ENCODE measurements around the gene LHPP. TPM values are rescaled to one million over a fixed set of nuclear protein-coding genes. Genes with fewer than 3 reads are reported as not detected.

Gene LHPP
- total RNA-seq, 4 donors from 2014 or later: 20.3 to 116 (median 22.4) TPM

DNA sequence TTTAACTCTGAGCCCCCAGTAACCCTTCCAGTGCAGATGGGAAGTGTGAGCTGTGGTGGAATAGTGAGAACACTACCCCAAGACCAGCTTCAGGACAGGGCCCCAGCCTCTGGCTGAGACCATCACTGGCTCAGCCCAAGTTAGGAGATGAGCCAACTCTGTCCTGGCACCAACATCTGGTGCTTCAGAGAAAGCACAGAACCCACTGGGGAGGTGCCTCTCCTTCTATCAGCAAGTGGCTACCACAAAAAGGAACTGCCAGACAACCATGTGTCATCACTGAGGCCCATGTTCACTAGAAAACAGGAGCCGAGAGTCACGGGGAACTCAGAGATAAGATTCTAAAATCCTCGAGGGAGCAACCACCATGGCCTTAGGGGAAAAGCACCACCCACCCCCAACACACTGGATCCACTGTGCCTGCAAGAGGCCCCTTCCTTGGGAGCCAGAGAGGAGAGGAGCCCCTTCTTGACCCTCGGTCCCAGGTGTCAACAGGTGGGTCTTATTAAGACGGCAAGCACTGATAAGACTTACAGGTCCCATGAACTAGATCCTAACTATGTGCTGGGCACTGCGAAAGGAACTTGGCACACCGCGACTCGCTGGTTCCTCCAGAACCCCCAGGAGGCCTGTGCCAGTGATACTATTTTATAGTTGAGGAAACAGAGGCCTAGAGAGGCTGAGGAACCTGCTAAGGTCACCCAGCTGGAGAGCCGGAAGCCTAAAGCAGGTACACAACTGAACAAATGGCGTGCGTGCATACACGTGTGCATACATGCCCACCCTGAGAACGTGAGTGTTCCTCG is 179.9 kb downstream of the LHPP start:
- intact Hi-C loops (cut with DNase I; ENCODE audit: low total_unique reads) (loop anchor here (2.0 kb wide), 1 partner anchor 61 kb away; no protein-coding TSS in a partner anchor), in situ Hi-C loops (cut with MboI; ENCODE audit: low pct_ligation_motif_present in 1 of 4, low pct_unique_long_range_greater_than_20kb in 1 of 4, low sequenced_read_pairs in 3 of 4) (loop anchor here in 2 of 4 donors (10.0 to 25.0 kb wide), 2 partner anchors 93 to 96 kb away; partner anchors contain the start of gene FAM53B (in 1 of the 2))
- 73% methylated on average over 15 of the region's 15 CpGs; no CpG with 5 or more reads in 1 of the 2 donors for WGBS, 2 donors (ENCODE audit: low coverage in 1 of 2)
- H3K27ac ChIP-seq: peak overlapping the region; percentile 48 to 67 (median 62)
- TF ChIP-seq EP300 (IDR thresholded peaks at IDR 0.05; ENCODE audit: low read depth) (no peak), POLR2AphosphoS5 (IDR thresholded peaks at IDR 0.05) (peak; percentile 24 to 53 (median 35)), POLR2A (IDR thresholded peaks at IDR 0.05) (no peak)
- TF ChIP-seq, protein P1, sequence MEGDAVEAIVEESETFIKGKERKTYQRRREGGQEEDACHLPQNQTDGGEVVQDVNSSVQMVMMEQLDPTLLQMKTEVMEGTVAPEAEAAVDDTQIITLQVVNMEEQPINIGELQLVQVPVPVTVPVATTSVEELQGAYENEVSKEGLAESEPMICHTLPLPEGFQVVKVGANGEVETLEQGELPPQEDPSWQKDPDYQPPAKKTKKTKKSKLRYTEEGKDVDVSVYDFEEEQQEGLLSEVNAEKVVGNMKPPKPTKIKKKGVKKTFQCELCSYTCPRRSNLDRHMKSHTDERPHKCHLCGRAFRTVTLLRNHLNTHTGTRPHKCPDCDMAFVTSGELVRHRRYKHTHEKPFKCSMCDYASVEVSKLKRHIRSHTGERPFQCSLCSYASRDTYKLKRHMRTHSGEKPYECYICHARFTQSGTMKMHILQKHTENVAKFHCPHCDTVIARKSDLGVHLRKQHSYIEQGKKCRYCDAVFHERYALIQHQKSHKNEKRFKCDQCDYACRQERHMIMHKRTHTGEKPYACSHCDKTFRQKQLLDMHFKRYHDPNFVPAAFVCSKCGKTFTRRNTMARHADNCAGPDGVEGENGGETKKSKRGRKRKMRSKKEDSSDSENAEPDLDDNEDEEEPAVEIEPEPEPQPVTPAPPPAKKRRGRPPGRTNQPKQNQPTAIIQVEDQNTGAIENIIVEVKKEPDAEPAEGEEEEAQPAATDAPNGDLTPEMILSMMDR (IDR thresholded peaks at IDR 0.05): no peak
- no peaks in the 10 kb centered on the region for H3K9me3 ChIP-seq
- no peak overlapping the region for H3K4me3 ChIP-seq
- H3K27me3 ChIP-seq: no peaks in the 10 kb centered on the region
- peaks cover 13 to 40% (median 29%) of the 10 kb centered on the region in 4 donors for H3K4me1 ChIP-seq
- H3K36me3 ChIP-seq: no peaks in the 10 kb centered on the region
- DNase-seq: peak; percentile 38

DNA sequence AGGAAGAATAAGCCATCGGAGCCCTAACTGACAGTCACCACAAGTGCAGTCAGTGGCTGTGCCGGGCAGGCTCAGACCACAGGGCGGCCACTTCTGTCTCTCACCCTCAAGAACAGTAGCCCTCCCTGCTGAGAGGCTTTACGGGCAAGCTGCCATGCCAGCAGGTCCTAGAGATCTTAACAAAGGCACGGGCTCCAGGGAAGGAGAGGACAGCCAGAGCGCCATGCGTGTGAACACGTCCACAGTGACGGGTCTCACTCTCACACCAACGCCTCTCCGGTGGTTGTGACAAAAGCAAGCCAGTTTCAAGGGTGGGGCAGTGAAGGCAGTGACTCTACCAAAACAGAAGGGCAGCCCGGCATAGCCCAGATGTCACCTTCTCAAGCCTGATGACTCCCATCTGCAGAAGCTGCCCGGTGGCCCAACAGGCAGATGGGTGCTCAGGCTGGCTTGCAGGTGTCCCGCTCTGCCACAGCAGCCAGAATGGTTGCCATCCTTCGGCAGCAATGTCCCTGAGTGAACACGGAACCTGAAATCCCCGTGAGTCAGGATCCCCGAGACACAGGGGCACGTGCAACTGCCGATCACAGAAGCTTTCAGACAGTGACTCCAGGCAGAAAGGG is 180.6 kb downstream of the LHPP start:
- in situ Hi-C loops (cut with MboI; ENCODE audit: low pct_ligation_motif_present in 1 of 4, low pct_unique_long_range_greater_than_20kb in 1 of 4, low sequenced_read_pairs in 3 of 4): loop anchor here in 2 of 4 donors (10.0 to 25.0 kb wide), 2 partner anchors 93 to 95 kb away; partner anchors contain the start of gene FAM53B (in 1 of the 2)
- H3K27ac ChIP-seq: peak overlapping the region; percentile 48 to 67 (median 62)

DNA sequence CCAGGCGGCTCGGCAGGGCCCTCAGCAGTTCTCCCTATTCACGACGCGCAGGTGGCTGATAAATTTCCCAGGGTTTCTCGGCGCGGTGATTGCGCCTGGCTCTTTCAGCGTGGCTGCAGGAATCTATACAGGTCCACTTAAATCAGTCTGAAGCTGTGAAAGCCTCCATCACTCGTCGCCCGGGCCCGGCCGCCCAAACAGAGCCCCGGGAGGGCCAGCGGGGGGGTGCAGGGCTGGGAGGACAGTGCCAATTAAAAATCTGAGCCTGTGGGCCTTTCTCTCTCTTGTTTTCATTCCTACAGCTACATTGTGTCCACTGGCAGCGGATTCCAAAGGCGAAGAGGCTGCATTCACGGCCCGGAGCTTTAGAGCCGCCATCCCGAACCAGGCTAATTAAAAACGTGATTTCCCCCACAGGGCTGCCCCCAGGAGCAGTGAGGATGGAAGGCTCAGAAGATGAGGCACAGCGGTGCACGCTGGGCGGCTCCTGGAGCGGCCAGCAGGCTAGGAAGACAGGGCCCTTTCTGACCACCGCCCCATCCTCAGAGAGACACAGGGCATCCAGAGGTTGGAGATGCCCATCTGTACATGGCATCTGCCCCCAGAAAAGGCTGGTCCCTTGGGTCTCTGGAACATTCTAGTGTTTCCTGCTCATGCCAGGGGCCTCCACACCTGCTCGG is 181.8 kb downstream of the LHPP start:
- H3K4me1 ChIP-seq: peaks cover 32 to 59% (median 46%) of the 10 kb centered on the region in 4 donors
- no peak for DNase-seq
- H3K4me3 ChIP-seq: no peak overlapping the region
- no peak for TF ChIP-seq EP300 (IDR thresholded peaks at IDR 0.05; ENCODE audit: low read depth)
- no peak for TF ChIP-seq POLR2AphosphoS5 (IDR thresholded peaks at IDR 0.05)
- TF ChIP-seq POLR2A (IDR thresholded peaks at IDR 0.05): no peak
- TF ChIP-seq, protein P1 (IDR thresholded peaks at IDR 0.05): no peak
- no peaks in the 10 kb centered on the region for H3K9me3 ChIP-seq
- WGBS, 2 donors (ENCODE audit: low coverage in 1 of 2): 95% methylated on average over 30 of the region's 30 CpGs; no CpG with 5 or more reads in 1 of the 2 donors
- in situ Hi-C loops (cut with MboI; ENCODE audit: low pct_ligation_motif_present in 1 of 4, low pct_unique_long_range_greater_than_20kb in 1 of 4, low sequenced_read_pairs in 3 of 4) (loop anchor here in 2 of 4 donors (10.0 to 25.0 kb wide), 2 partner anchors 91 to 94 kb away; partner anchors contain the start of gene FAM53B (in 1 of the 2)), intact Hi-C loops (cut with DNase I; ENCODE audit: low total_unique reads) (loop anchor here (2.0 kb wide), 1 partner anchor 63 kb away; no protein-coding TSS in a partner anchor)
- H3K36me3 ChIP-seq: no peaks in the 10 kb centered on the region
- no peak overlapping the region for H3K27ac ChIP-seq
- H3K27me3 ChIP-seq: no peaks in the 10 kb centered on the region

More for the DNA sequence above, 180.6 kb downstream of the LHPP start:
- Histone ChIP-seq H3K4me1 (peaks cover 20 to 46% (median 34%) of the 10 kb centered on the region in 4 donors), H3K9me3 (no peaks in the 10 kb centered on the region), H3K27me3 (no peaks in the 10 kb centered on the region), H3K36me3 (no peaks in the 10 kb centered on the region), H3K4me3 (no peak overlapping the region)
- intact Hi-C loops (cut with DNase I; ENCODE audit: low total_unique reads): loop anchor here (2.0 kb wide), 1 partner anchor 61 kb away; no protein-coding TSS in a partner anchor
- WGBS, 2 donors (ENCODE audit: low coverage in 1 of 2): 92% methylated on average over 19 of the region's 20 CpGs; no CpG with 5 or more reads in 1 of the 2 donors
- DNase-seq: no peak
- no peak for TF ChIP-seq EP300 (IDR thresholded peaks at IDR 0.05; ENCODE audit: low read depth)
- TF ChIP-seq POLR2AphosphoS5 (IDR thresholded peaks at IDR 0.05): no peak
- TF ChIP-seq POLR2A (IDR thresholded peaks at IDR 0.05): no peak
- TF ChIP-seq, protein P1 (IDR thresholded peaks at IDR 0.05): no peak

Data from transverse colon (tissue), 4 donors.